NB4 (cell line): ENCODE results near the gene FHOD1.
A peak's percentile ranks its signal among the peaks of the same experiment; 100 is the strongest.

Experiments
- DNase-seq: peaks from one replicate; pipeline ENCODE4 v3.0.0; 2010; ENCODE audit warnings: low read depth
- H3K4me3 ChIP-seq: one replicate; pipeline ENCODE4 v1.5.1; 2011; ENCODE audit warnings: mild to moderate bottlenecking, low read depth, low read length, moderate library complexity
- CTCF ChIP-seq: IDR thresholded peaks from one replicate; pipeline ENCODE4 v1.5.1; 2012; ENCODE audit warnings: low read depth, low read length
- MAX ChIP-seq: IDR thresholded peaks from 2 replicates; pipeline ENCODE4 v1.6.1; 2011; ENCODE audit warnings: low read depth, low read length
- MYC ChIP-seq: IDR thresholded peaks from 2 replicates; pipeline ENCODE4 v1.6.1; 2011; ENCODE audit warnings: low read depth, low read length
- POLR2A ChIP-seq: IDR thresholded peaks from 2 replicates; pipeline ENCODE4 v1.6.1; 2011; ENCODE audit warnings: mild to moderate bottlenecking; ENCODE audit not compliant: insufficient read length; ENCODE audit errors: extremely low read depth

The FHOD1 gene

GRCh38 chr16:67282447-67282805 is 35.1 kb upstream of the FHOD1 start:
- no peak for DNase-seq

GRCh38 chr16:67281536-67282446 is 34.5 kb upstream of the FHOD1 start:
- no peak for TF ChIP-seq POLR2A
- TF ChIP-seq MYC, result no peak
- no peak for TF ChIP-seq MAX
- no peak for TF ChIP-seq CTCF
- DNase-seq, result no peak
- no peak overlapping the region for H3K4me3 ChIP-seq

More at GRCh38 chr16:67282447-67282805, 35.1 kb upstream of the FHOD1 start:
- no peak overlapping the region for H3K4me3 ChIP-seq
- TF ChIP-seq POLR2A (no peak), MAX (no peak), CTCF (no peak), MYC (no peak)

- no peak for DNase-seq
- no peak overlapping the region for H3K4me3 ChIP-seq
- no peak for TF ChIP-seq MYC
- no peak for TF ChIP-seq MAX
- no peak for TF ChIP-seq CTCF
- no peak for TF ChIP-seq POLR2A
These were observed 33.1 kb upstream of the FHOD1 start for GRCh38 chr16:67280090-67281015.

- peak within 1 kb of the TSS; percentile 65 for H3K4me3 ChIP-seq
- DNase-seq, result peak; percentile 83
- peak; percentile 53 for TF ChIP-seq POLR2A
- peak; percentile 45; the same call in 1 of the 2 replicates for TF ChIP-seq MAX
- peak; percentile 46 for TF ChIP-seq CTCF
- TF ChIP-seq MYC, result no peak; the same call in 1 of the 2 replicates
These were observed 32.2 kb upstream of the FHOD1 start, which contains the start of gene PLEKHG4 for GRCh38 chr16:67279296-67280089. Gene PLEKHG4, plus strand, starts transcription at chr16:67279532. Its CDS starts 513 bp downstream, at chr16:67280045.

- H3K4me3 ChIP-seq, result peak overlapping the region; percentile 65
- TF ChIP-seq CTCF (peak; percentile 34), POLR2A (no peak), MYC (peak; percentile 59; the same call in 1 of the 2 replicates), MAX (peak; percentile 72)
- DNase-seq, result peak; percentile 63
These were observed 31.6 kb upstream of the FHOD1 start for GRCh38 chr16:67278773-67279295.
